Measurements from ENCODE around the gene OR2C1.

DNA sequence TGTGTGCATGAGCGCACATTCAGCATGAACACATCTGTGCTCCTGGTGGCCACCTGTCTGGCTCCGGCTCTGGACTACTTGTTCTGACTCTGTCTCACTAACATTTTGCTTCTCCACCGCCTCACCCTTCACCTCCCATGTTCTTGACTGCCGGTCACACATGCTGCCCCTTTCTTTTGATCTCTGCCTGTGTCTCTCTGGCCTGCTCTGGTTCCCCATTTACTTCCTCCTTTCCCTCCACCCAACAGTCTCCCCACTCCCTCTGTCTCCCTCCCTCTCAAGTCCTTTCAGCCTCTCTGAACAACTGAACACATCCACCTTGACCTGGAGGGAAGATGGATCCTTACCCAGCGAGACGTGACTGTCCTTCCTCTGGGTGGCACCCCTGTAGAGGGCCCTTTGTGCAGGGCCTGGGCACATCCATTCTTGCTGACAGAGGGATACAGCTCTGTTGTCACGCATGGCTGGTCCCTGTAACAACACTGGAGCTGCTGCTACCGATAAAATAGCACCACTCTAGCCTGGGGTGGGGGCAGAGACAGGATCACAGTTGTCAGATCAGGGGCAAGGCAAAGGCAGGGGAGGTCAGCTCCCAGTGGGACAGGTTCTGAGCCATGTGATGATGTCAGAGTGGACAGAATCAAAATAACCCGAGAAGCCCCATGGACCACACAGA lies 34.1 kb downstream of the OR2C1 start:
- TF ChIP-seq, protein P1, sequence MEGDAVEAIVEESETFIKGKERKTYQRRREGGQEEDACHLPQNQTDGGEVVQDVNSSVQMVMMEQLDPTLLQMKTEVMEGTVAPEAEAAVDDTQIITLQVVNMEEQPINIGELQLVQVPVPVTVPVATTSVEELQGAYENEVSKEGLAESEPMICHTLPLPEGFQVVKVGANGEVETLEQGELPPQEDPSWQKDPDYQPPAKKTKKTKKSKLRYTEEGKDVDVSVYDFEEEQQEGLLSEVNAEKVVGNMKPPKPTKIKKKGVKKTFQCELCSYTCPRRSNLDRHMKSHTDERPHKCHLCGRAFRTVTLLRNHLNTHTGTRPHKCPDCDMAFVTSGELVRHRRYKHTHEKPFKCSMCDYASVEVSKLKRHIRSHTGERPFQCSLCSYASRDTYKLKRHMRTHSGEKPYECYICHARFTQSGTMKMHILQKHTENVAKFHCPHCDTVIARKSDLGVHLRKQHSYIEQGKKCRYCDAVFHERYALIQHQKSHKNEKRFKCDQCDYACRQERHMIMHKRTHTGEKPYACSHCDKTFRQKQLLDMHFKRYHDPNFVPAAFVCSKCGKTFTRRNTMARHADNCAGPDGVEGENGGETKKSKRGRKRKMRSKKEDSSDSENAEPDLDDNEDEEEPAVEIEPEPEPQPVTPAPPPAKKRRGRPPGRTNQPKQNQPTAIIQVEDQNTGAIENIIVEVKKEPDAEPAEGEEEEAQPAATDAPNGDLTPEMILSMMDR (IDR thresholded peaks at IDR 0.05) = no peak
- TF ChIP-seq POLR2A (IDR thresholded peaks at IDR 0.05) = no peak

All from stomach (tissue), 4 donors.